ENCODE data around the gene DARS1.

DNA sequence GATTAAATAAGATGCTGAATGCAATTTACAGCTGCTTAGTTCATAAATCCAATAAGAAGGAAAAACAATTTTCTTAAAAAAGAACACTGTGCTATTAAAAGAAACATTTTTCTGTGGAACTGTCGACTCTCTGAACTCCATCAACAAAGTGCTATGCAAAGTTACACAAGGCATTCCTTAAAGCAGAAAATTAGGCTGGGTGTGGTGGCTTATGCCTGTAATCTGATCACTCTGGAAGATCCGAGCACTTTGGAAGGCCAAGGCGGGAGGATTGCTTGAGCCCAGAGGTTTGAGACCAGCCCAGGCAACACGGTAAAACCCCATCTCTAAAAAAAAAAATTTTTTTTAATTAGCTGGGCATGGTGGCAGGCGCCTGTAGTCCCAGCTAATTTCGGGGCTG, 122.2 kb downstream of the DARS1 start:
- TF ChIP-seq POLR2AphosphoS5 (IDR thresholded peaks at IDR 0.05; ENCODE audit: low read depth) (no peak), EZH2 (IDR thresholded peaks at IDR 0.05; ENCODE audit: low read depth, unreplicated experiment) (no peak), JUNB (IDR thresholded peaks at IDR 0.05; ENCODE audit: unreplicated experiment) (no peak), EZH2phosphoT487 (IDR thresholded peaks at IDR 0.05; ENCODE audit: unreplicated experiment) (no peak)
- TF ChIP-seq, protein P1, sequence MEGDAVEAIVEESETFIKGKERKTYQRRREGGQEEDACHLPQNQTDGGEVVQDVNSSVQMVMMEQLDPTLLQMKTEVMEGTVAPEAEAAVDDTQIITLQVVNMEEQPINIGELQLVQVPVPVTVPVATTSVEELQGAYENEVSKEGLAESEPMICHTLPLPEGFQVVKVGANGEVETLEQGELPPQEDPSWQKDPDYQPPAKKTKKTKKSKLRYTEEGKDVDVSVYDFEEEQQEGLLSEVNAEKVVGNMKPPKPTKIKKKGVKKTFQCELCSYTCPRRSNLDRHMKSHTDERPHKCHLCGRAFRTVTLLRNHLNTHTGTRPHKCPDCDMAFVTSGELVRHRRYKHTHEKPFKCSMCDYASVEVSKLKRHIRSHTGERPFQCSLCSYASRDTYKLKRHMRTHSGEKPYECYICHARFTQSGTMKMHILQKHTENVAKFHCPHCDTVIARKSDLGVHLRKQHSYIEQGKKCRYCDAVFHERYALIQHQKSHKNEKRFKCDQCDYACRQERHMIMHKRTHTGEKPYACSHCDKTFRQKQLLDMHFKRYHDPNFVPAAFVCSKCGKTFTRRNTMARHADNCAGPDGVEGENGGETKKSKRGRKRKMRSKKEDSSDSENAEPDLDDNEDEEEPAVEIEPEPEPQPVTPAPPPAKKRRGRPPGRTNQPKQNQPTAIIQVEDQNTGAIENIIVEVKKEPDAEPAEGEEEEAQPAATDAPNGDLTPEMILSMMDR (conservative IDR thresholded peaks at IDR 0.05; ENCODE audit: low read depth in 2 of 2): no peak

All from GM23338 (cell line).